H9 (cell line): Measurements from ENCODE around the gene NCKAP5. TPM values are rescaled to one million over a fixed set of nuclear protein-coding genes. Genes with fewer than 3 reads are reported as not detected.

Experiments used
- DNase-seq: peaks from one replicate; pipeline ENCODE4 v3.0.0-alpha.2; 2017
- H2AFZ ChIP-seq: one replicate; pipeline ENCODE4 v1.6.1; 2013; ENCODE audit warnings: mild to moderate bottlenecking, low read length, control low read depth, moderate library complexity
- H2AK5ac ChIP-seq: 2 replicates; pipeline ENCODE4 v1.6.1; 2013; ENCODE audit warnings: low read length, control low read depth, mixed read lengths; ENCODE audit not compliant: insufficient read length
- H2BK120ac ChIP-seq: one replicate; pipeline ENCODE4 v1.6.1; 2013; ENCODE audit warnings: low read depth, mild to moderate bottlenecking, low read length, control low read depth, inconsistent platforms; ENCODE audit not compliant: poor library complexity, severe bottlenecking
- H2BK12ac ChIP-seq: 2 replicates; pipeline ENCODE4 v1.6.1; 2013; ENCODE audit warnings: low read length, control low read depth, mixed read lengths, low read depth; ENCODE audit not compliant: insufficient read length
- H2BK15ac ChIP-seq: 2 replicates; pipeline ENCODE4 v1.6.1; 2013; ENCODE audit warnings: low read depth, low read length, control low read depth
- H2BK20ac ChIP-seq: one replicate; pipeline ENCODE4 v1.6.1; 2013; ENCODE audit warnings: low read depth, mild to moderate bottlenecking, low read length, control low read depth, inconsistent platforms; ENCODE audit not compliant: poor library complexity, severe bottlenecking
- H2BK5ac ChIP-seq: 2 replicates; pipeline ENCODE4 v1.6.1; 2013; ENCODE audit warnings: low read length, control low read depth, mixed read lengths; ENCODE audit not compliant: insufficient read length
- H3K14ac ChIP-seq: 2 replicates; pipeline ENCODE4 v1.6.1; 2013; ENCODE audit warnings: low read length, control low read depth; ENCODE audit not compliant: insufficient read depth
- H3K18ac ChIP-seq: 2 replicates; pipeline ENCODE4 v1.6.1; 2013; ENCODE audit warnings: low read depth, mild to moderate bottlenecking, mixed read lengths, low read length, control low read depth; ENCODE audit not compliant: insufficient read length
- H3K23ac ChIP-seq: 2 replicates; pipeline ENCODE4 v1.6.1; 2013; ENCODE audit warnings: low read length, control low read depth, mixed read lengths, low read depth; ENCODE audit not compliant: insufficient read length
- H3K23me2 ChIP-seq: 2 replicates; pipeline ENCODE4 v1.6.1; 2013; ENCODE audit warnings: low read depth, mild to moderate bottlenecking, mixed read lengths, low read length, control low read depth; ENCODE audit not compliant: insufficient read length, poor library complexity, severe bottlenecking
- H3K27ac ChIP-seq: 2 replicates; pipeline ENCODE4 v1.5.1; 2013; ENCODE audit warnings: low read length, control low read depth, mixed read lengths, low read depth; ENCODE audit not compliant: insufficient read length
- H3K27me3 ChIP-seq: 2 replicates; pipeline ENCODE4 v1.6.1; 2013; ENCODE audit warnings: low read length, control low read depth, inconsistent platforms; ENCODE audit not compliant: insufficient read depth
- H3K4ac ChIP-seq: 2 replicates; pipeline ENCODE4 v1.6.1; 2013; ENCODE audit warnings: low read depth, mild to moderate bottlenecking, control low read depth, inconsistent platforms, low read length, moderate library complexity
- H3K4me1 ChIP-seq: 2 replicates; pipeline ENCODE4 v1.6.1; 2013; ENCODE audit warnings: low read length, control low read depth, inconsistent platforms; ENCODE audit not compliant: insufficient read depth
- H3K4me2 ChIP-seq: 2 replicates; pipeline ENCODE4 v1.6.1; 2013; ENCODE audit warnings: low read length, control low read depth, mixed read lengths; ENCODE audit not compliant: insufficient read length, insufficient read depth
- H3K56ac ChIP-seq: 2 replicates; pipeline ENCODE4 v1.6.1; 2013; ENCODE audit warnings: low read depth, mild to moderate bottlenecking, mixed read lengths, low read length, control low read depth; ENCODE audit not compliant: insufficient read length
- H3K79me1 ChIP-seq: 2 replicates; pipeline ENCODE4 v1.6.1; 2013; ENCODE audit warnings: low read depth, mild to moderate bottlenecking, moderate library complexity, low read length, control low read depth, inconsistent platforms; ENCODE audit not compliant: insufficient read depth, poor library complexity, severe bottlenecking
- H3K79me2 ChIP-seq: 2 replicates; pipeline ENCODE4 v1.6.1; 2013; ENCODE audit warnings: low read length, control low read depth, inconsistent platforms; ENCODE audit not compliant: insufficient read depth
- H3K9ac ChIP-seq: 2 replicates; pipeline ENCODE4 v1.6.1; 2013; ENCODE audit warnings: low read length, control low read depth, mixed read lengths; ENCODE audit not compliant: insufficient read length; ENCODE audit errors: extremely low read depth
- H3K9me3 ChIP-seq: one replicate; pipeline ENCODE4 v1.6.1; 2013; ENCODE audit warnings: low read depth, low read length, inconsistent platforms; ENCODE audit not compliant: control insufficient read depth
- H3T11ph ChIP-seq: one replicate; pipeline ENCODE4 v1.6.1; 2013; ENCODE audit warnings: mild to moderate bottlenecking, low read length, control low read depth, inconsistent platforms
- H4K20me1 ChIP-seq: one replicate; pipeline ENCODE4 v1.6.1; 2013; ENCODE audit not compliant: control insufficient read depth, insufficient read length, insufficient read depth
- H4K5ac ChIP-seq: 2 replicates; pipeline ENCODE4 v1.6.1; 2013; ENCODE audit warnings: low read depth, mild to moderate bottlenecking, mixed read lengths, low read length, control low read depth; ENCODE audit not compliant: insufficient read length
- H4K8ac ChIP-seq: replicated peaks from 2 replicates; pipeline ENCODE4 v1.6.1; 2013; ENCODE audit warnings: low read length, control low read depth, mixed read lengths, low read depth; ENCODE audit not compliant: insufficient read length
- H4K91ac ChIP-seq: 2 replicates; pipeline ENCODE4 v1.6.1; 2013; ENCODE audit warnings: low read depth, mild to moderate bottlenecking, moderate library complexity, mixed read lengths, low read length, control low read depth; ENCODE audit not compliant: insufficient read length
- H3K27ac Mint-ChIP-seq, 3 experiments: 2 replicates in 2 of 3; 3 replicates in 1 of 3; pipeline ENCODE4 v1.8.0; 2020 to 2021; ENCODE audit warnings: mixed read lengths in 3 of 3, mild to moderate bottlenecking in 1 of 3, moderate library complexity in 1 of 3
- H3K27me3 Mint-ChIP-seq: 2 replicates; pipeline ENCODE4 v1.8.0; 2021; ENCODE audit warnings: low read depth, mild to moderate bottlenecking, moderate library complexity, mixed read lengths
- H3K36me3 Mint-ChIP-seq, 3 experiments: 2 replicates in 2 of 3; 3 replicates in 1 of 3; pipeline ENCODE4 v1.8.0; 2020 to 2021; ENCODE audit warnings: low read depth in 3 of 3, mixed read lengths in 3 of 3; ENCODE audit not compliant: insufficient read depth in 1 of 3
- H3K4me1 Mint-ChIP-seq, 2 experiments: 2 replicates each; pipeline ENCODE4 v1.8.0; 2020; ENCODE audit warnings: mixed read lengths in 2 of 2
- H3K4me3 Mint-ChIP-seq, 2 experiments: 2 replicates in 1 of 2; 3 replicates in 1 of 2; pipeline ENCODE4 v1.8.0; 2020 to 2021; ENCODE audit warnings: mild to moderate bottlenecking in 2 of 2, mixed read lengths in 2 of 2, moderate library complexity in 1 of 2
- H3K9me3 Mint-ChIP-seq, 2 experiments: 2 replicates in 1 of 2; 3 replicates in 1 of 2; pipeline ENCODE4 v1.8.0; 2020; ENCODE audit warnings: mild to moderate bottlenecking in 2 of 2, mixed read lengths in 2 of 2, moderate library complexity in 1 of 2
- WGBS: extraction: QIAGEN DNeasy Blood & Tissue Kit; methylation state at CpG from one replicate; pipeline ENCODE4 v1.1.7; 2013; ENCODE audit warnings: missing lambda C conversion rate, low lambda C conversion rate, mixed read lengths; ENCODE audit not compliant: insufficient read length; ENCODE audit errors: extremely low coverage; 5-methylcytosine and 5-hydroxymethylcytosine counted together
- total RNA-seq: library from RNA; stranded (reverse); gene quantifications from 2 replicates; pipeline ENCODE4 v1.2.1, GENCODE V29; 2021
- TF ChIP-seq, protein P1 (sequence below): fragments of 200-600 bp; sonication (generic); conservative IDR thresholded peaks from 3 replicates; pipeline ENCODE4 v1.8.0; 2021; ENCODE audit warnings: antibody characterized with exemption, mild to moderate bottlenecking

Gene NCKAP5
- total RNA-seq, 1 experiment from 2014 or later: 0.26 TPM

- DNase-seq: no peak
- H4K20me1 ChIP-seq: no peaks in the 10 kb centered on the region
- TF ChIP-seq, protein P1, sequence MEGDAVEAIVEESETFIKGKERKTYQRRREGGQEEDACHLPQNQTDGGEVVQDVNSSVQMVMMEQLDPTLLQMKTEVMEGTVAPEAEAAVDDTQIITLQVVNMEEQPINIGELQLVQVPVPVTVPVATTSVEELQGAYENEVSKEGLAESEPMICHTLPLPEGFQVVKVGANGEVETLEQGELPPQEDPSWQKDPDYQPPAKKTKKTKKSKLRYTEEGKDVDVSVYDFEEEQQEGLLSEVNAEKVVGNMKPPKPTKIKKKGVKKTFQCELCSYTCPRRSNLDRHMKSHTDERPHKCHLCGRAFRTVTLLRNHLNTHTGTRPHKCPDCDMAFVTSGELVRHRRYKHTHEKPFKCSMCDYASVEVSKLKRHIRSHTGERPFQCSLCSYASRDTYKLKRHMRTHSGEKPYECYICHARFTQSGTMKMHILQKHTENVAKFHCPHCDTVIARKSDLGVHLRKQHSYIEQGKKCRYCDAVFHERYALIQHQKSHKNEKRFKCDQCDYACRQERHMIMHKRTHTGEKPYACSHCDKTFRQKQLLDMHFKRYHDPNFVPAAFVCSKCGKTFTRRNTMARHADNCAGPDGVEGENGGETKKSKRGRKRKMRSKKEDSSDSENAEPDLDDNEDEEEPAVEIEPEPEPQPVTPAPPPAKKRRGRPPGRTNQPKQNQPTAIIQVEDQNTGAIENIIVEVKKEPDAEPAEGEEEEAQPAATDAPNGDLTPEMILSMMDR: no peak
- no peak overlapping the region for H2BK20ac ChIP-seq
- no peak overlapping the region for H4K8ac ChIP-seq
- H2AK5ac ChIP-seq: no peak overlapping the region
- H3K18ac ChIP-seq: no peak overlapping the region
- Mint-ChIP-seq H3K4me3 (no peak overlapping the region), H3K4me1 (peaks cover 14 to 16% of the 10 kb centered on the region in 2 experiments), H3K27me3 (peaks cover 70% of the 10 kb centered on the region), H3K27ac (no peak overlapping the region), H3K9me3 (no peaks in the 10 kb centered on the region; a peak in 1 of 5 replicates), H3K36me3 (no peaks in the 10 kb centered on the region)
- H2BK15ac ChIP-seq: no peak overlapping the region
- H3K79me1 ChIP-seq: no peaks in the 10 kb centered on the region
- WGBS: no CpG with 5 or more reads among the region's 1 CpG
- H3K23me2 ChIP-seq: no peaks in the 10 kb centered on the region
- H2BK5ac ChIP-seq: no peak overlapping the region
- H2BK120ac ChIP-seq: no peak overlapping the region
- H3K79me2 ChIP-seq: no peaks in the 10 kb centered on the region
- no peak overlapping the region for H4K91ac ChIP-seq
- no peak overlapping the region for H3K56ac ChIP-seq
- no peak overlapping the region for H3T11ph ChIP-seq
- H2BK12ac ChIP-seq: no peak overlapping the region
- H3K14ac ChIP-seq: no peak overlapping the region
- no peak overlapping the region for H3K27ac ChIP-seq
- peaks cover 36% of the 10 kb centered on the region; the same call in 1 of the 2 replicates for H3K27me3 ChIP-seq
- H3K4me2 ChIP-seq: no peak overlapping the region
- H3K23ac ChIP-seq: no peak overlapping the region
- peaks cover 4% of the 10 kb centered on the region; the same call in 1 of the 2 replicates for H3K4me1 ChIP-seq
- H3K9ac ChIP-seq: no peak overlapping the region
- no peak overlapping the region for H4K5ac ChIP-seq
- no peak overlapping the region for H3K4ac ChIP-seq
- H2AFZ ChIP-seq: no peak overlapping the region
- H3K9me3 ChIP-seq: no peaks in the 10 kb centered on the region
Observed at GRCh38 chr2:133522204-133522603, 46.1 kb downstream of the NCKAP5 start.
